DOHH2 (cell line): Measurements from ENCODE around the gene TMTC2.

Source experiments
- H3F3A ChIP-seq: fragments of 200-600 bp; sonication (generic), shearing (Covaris generic); 2 replicates; pipeline ENCODE4 v1.6.0; 2016; ENCODE audit warnings: antibody characterized with exemption, mild to moderate bottlenecking; ENCODE audit not compliant: control insufficient read depth, insufficient read depth
- H3K27ac ChIP-seq: fragments of 200-600 bp; sonication (generic); 2 replicates; pipeline ENCODE4 v1.5.1; 2014; ENCODE audit warnings: low read depth, mild to moderate bottlenecking, low read length, moderate library complexity
- H3K27me3 ChIP-seq: fragments of 200-600 bp; sonication (generic); 2 replicates; pipeline ENCODE4 v1.6.1; 2014; ENCODE audit warnings: mild to moderate bottlenecking, low read length, mixed read lengths; ENCODE audit not compliant: control insufficient read depth
- H3K36me3 ChIP-seq: fragments of 200-600 bp; sonication (generic); 2 replicates; pipeline ENCODE4 v1.6.1; 2014; ENCODE audit warnings: mild to moderate bottlenecking, low read length, moderate library complexity, mixed read lengths; ENCODE audit not compliant: control insufficient read depth
- H3K4me1 ChIP-seq: fragments of 200-600 bp; sonication (generic); 2 replicates; pipeline ENCODE4 v1.6.1; 2014; ENCODE audit warnings: mild to moderate bottlenecking, low read length, mixed read lengths; ENCODE audit not compliant: control insufficient read depth
- H3K4me2 ChIP-seq: fragments of 200-600 bp; sonication (generic); 2 replicates; pipeline ENCODE4 v1.6.0; 2014; ENCODE audit warnings: mild to moderate bottlenecking, low read length, moderate library complexity
- H3K4me3 ChIP-seq: fragments of 200-600 bp; sonication (generic); 2 replicates; pipeline ENCODE4 v1.5.1; 2014; ENCODE audit warnings: mild to moderate bottlenecking, low read length, mixed read lengths
- H3K79me2 ChIP-seq: fragments of 200-600 bp; sonication (generic); 2 replicates; pipeline ENCODE4 v1.6.1; 2014; ENCODE audit warnings: mild to moderate bottlenecking, low read length, mixed read lengths; ENCODE audit not compliant: control insufficient read depth
- H3K9me2 ChIP-seq: fragments of 200-600 bp; sonication (generic); replicated peaks from 2 replicates; pipeline ENCODE4 v1.6.1; 2014; ENCODE audit warnings: mild to moderate bottlenecking, low read length, mixed read lengths; ENCODE audit not compliant: control insufficient read depth
- H3K9me3 ChIP-seq: fragments of 200-600 bp; sonication (generic); 2 replicates; pipeline ENCODE4 v1.6.1; 2014; ENCODE audit warnings: antibody characterized with exemption, low read length, mixed read lengths; ENCODE audit not compliant: control insufficient read depth, insufficient read depth
- H4K20me1 ChIP-seq: fragments of 200-600 bp; sonication (generic); 2 replicates; pipeline ENCODE4 v1.6.0; 2014; ENCODE audit warnings: low read depth, mild to moderate bottlenecking, antibody characterized with exemption, low read length, moderate library complexity; ENCODE audit not compliant: control insufficient read depth, insufficient read depth
- EZH2phosphoT487 ChIP-seq: fragments of 200-600 bp; sonication (generic); IDR thresholded peaks from 2 replicates; pipeline ENCODE4 v1.6.1; 2017; ENCODE audit warnings: borderline replicate concordance, mild to moderate bottlenecking, antibody characterized with exemption, low read length, moderate library complexity, mixed read lengths
- TF ChIP-seq, protein P1 (sequence below): fragments of 200-600 bp; sonication (generic); IDR thresholded peaks from one replicate; pipeline ENCODE4 v1.5.1; 2014; ENCODE audit warnings: antibody characterized with exemption, mild to moderate bottlenecking, low read depth, low read length; ENCODE audit not compliant: poor library complexity, severe bottlenecking

Gene TMTC2

DNA sequence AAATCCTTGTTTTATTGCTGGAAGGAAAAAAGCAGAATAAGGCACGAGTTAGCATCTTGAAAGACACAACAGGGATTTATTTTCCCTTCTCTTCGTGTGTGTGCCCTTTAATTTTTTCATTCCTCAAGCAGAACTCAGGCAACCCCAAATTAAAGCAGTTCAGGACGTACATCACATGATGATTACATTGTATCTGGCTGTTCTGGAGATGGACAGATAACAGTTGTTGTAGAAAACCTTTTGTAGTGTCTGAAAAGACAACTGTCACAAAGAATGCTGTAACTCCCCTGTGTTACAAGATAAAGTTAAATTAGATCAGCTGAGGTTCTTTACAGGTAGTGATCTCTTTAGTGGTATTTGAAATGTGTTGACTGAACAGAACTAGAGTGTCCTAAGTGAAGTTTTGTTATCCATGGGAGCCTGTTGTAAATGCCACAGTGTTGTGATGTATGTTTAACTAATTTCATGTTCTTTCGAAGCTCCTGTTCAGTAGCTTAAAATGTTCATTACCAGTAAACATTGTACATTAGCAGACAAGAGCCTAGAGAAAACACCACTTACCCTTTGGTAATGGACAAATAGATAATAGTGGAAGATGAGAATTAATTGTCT, 58.5 kb downstream of the TMTC2 start:
- H3K4me3 ChIP-seq = no peak overlapping the region
- TF ChIP-seq EZH2phosphoT487 = no peak
- TF ChIP-seq, protein P1, sequence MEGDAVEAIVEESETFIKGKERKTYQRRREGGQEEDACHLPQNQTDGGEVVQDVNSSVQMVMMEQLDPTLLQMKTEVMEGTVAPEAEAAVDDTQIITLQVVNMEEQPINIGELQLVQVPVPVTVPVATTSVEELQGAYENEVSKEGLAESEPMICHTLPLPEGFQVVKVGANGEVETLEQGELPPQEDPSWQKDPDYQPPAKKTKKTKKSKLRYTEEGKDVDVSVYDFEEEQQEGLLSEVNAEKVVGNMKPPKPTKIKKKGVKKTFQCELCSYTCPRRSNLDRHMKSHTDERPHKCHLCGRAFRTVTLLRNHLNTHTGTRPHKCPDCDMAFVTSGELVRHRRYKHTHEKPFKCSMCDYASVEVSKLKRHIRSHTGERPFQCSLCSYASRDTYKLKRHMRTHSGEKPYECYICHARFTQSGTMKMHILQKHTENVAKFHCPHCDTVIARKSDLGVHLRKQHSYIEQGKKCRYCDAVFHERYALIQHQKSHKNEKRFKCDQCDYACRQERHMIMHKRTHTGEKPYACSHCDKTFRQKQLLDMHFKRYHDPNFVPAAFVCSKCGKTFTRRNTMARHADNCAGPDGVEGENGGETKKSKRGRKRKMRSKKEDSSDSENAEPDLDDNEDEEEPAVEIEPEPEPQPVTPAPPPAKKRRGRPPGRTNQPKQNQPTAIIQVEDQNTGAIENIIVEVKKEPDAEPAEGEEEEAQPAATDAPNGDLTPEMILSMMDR = no peak
- no peaks in the 10 kb centered on the region for H3K27me3 ChIP-seq
- no peaks in the 10 kb centered on the region for H3F3A ChIP-seq
- H3K27ac ChIP-seq = no peak overlapping the region
- no peaks in the 10 kb centered on the region for H4K20me1 ChIP-seq
- H3K9me2 ChIP-seq = no peaks in the 10 kb centered on the region
- H3K4me2 ChIP-seq = no peak overlapping the region
- no peaks in the 10 kb centered on the region for H3K9me3 ChIP-seq
- no peaks in the 10 kb centered on the region for H3K79me2 ChIP-seq
- no peaks in the 10 kb centered on the region for H3K4me1 ChIP-seq
- H3K36me3 ChIP-seq = no peaks in the 10 kb centered on the region

- H3K4me1 ChIP-seq = no peaks in the 10 kb centered on the region
- H3K4me3 ChIP-seq = no peak overlapping the region
- H3K36me3 ChIP-seq = no peaks in the 10 kb centered on the region
- TF ChIP-seq EZH2phosphoT487 = no peak
- TF ChIP-seq, protein P1 = no peak
- H3K4me2 ChIP-seq = no peak overlapping the region
- no peaks in the 10 kb centered on the region for H3K27me3 ChIP-seq
- no peak overlapping the region for H3K27ac ChIP-seq
- H3K9me2 ChIP-seq = no peaks in the 10 kb centered on the region
- H3K9me3 ChIP-seq = no peaks in the 10 kb centered on the region
- no peaks in the 10 kb centered on the region for H3K79me2 ChIP-seq
- H4K20me1 ChIP-seq = no peaks in the 10 kb centered on the region
- no peaks in the 10 kb centered on the region for H3F3A ChIP-seq
Observed at GRCh38 chr12:82745807-82746206, 59.1 kb downstream of the TMTC2 start.

DNA sequence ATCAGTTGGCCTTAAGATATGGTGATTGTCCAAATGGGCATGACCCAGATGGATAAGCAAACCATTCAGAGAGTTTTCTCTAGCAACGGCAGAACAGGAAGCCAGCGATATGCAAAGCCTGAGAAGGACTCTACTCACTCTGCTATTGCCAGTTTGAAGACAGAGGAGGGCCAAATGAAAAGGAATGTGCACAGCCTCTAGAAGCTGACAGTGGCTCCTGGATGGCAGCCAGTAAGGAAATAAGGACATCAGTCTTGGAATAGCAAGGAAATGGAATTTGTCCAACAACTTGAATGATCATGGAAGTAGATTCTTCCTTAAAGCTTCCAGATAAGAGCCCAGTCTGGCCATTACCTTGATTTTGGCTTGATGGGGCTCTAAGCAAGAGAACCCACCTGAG, 60.0 kb downstream of the TMTC2 start:
- no peak overlapping the region for H3K4me2 ChIP-seq
- no peaks in the 10 kb centered on the region for H3K9me2 ChIP-seq
- TF ChIP-seq, protein P1 = no peak
- TF ChIP-seq EZH2phosphoT487 = no peak

More for the DNA sequence above, 60.0 kb downstream of the TMTC2 start:
- H3K79me2 ChIP-seq = no peaks in the 10 kb centered on the region
- H3K4me1 ChIP-seq = no peaks in the 10 kb centered on the region
- H3F3A ChIP-seq = no peaks in the 10 kb centered on the region
- no peaks in the 10 kb centered on the region for H3K27me3 ChIP-seq
- H3K36me3 ChIP-seq = no peaks in the 10 kb centered on the region
- no peaks in the 10 kb centered on the region for H3K9me3 ChIP-seq
- H3K27ac ChIP-seq = no peak overlapping the region
- no peak overlapping the region for H3K4me3 ChIP-seq
- no peaks in the 10 kb centered on the region for H4K20me1 ChIP-seq
